GM18507 (cell line): ENCODE data around the gene CTNNA2.

Source experiments
- DNase-seq: peaks from one replicate; pipeline ENCODE4 v3.0.0; 2011; ENCODE audit warnings: low read depth; ENCODE audit not compliant: insufficient read length; ENCODE audit errors: extremely low spot score
- FAIRE-seq: peaks from 2 replicates; lab custom pipeline; 2011; peaks lifted over from hg19 to GRCh38; lab: Jason Lieb, UNC

CTNNA2 gene

DNA sequence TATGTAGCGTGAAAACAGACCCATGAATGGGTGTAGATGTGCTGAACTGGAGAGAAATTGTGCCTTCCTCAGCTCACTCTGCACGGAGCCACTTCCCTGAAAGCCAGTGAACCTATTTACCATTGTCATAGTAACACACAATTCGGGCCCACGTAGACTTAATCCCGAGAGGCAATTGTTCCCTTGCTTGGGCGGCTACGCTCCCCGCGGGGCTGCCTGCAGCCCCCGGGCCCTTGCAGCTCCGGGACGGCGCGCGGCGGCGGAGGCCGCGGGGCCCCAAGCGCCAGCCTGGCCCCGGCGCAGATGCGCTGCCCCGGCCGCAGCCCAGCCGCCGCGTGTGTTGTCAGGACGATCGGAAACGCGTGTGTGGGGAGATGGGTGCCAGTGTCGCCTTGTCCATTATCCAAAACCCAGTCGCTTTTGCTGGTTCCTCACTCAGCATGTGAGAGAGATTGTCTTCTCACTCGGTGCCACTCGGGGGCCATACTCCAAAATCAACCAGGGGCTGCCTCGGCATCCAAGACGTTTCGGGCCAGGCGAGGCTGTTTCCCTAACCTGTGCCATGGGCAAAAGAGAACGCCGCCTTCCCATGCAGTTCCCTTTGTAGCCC is 809.6 kb downstream of the CTNNA2 start:
- no peak for FAIRE-seq
- DNase-seq: no peak

DNA sequence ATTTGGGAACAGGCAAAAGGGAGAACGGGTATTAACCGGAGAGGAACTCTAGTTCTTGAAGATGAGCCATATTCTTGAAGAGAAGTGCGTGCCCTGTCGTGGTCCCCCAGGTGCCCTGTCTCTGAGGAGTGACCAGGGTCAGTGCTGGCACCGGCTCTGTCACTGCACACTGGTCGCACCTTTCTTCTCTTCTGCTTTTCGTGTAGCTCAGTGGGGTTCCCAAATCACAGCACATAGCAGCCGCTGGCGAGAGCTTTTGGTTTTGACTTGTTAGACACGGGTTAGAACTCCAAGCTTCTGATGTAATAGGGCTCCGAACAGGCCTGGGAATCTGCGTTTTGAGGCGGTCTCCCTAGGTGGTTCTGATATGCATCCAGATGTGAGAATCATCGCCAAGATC is 810.1 kb downstream of the CTNNA2 start:
- FAIRE-seq: no peak

DNA sequence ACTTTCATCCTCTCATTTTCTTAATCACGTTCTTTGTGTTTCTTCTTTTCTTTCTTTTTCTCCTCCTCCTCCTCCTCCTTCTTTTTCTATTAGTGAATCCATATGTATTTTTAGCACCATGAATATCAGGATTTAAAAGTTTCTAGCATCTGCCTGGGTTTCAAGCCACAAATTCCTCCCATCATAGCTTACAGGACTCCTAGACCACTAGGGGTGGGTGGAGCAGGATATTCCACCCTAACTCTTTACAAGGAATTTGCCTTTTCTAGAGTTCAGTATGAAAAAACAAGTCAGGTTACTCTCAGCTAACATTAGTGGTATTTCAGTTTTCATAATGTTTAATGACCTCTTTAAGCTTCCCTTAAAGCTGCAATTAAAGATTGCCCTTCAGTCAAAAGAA is 810.8 kb downstream of the CTNNA2 start:
- FAIRE-seq (no peak), DNase-seq (no peak)

More for the DNA sequence above, 810.1 kb downstream of the CTNNA2 start:
- DNase-seq: no peak

DNA sequence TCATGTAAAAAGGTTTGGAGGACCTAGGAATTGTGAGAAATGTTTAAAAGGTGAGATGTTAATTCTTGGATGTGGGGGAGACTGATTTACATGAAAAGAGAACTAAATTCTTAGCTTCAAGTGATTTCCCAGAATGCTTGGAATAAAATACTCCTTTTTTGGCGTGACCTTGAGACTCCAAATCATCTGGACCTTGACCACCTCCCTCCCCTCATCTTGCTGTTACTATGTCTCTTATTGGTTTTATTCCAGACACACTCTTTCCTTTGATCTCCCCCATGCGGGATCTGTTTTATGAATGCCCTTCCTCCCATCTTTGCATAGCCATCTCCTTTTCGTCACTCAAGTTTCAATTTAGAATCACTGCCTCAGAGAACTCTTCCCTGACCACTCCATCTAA is 811.7 kb downstream of the CTNNA2 start:
- FAIRE-seq: no peak
- no peak for DNase-seq

DNA sequence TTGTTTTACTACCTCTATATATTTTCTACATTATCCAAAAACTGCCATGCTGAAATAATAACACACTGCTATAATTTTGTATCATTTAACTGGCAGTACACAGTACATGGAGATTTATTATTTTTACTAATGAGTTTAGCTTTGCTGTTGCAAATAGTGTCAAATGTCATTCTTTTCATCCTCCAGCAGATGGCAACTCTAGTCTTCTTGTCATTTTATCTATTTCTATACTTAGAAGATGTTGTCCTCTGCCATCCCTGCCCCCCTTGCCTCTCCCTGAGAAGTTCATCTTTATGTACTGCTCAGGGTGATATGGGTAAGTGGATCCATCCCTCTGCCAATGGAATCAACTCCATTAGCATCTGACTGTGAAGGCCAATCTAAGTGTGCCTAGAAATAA is 813.4 kb downstream of the CTNNA2 start:
- FAIRE-seq: no peak
- DNase-seq: no peak

DNA sequence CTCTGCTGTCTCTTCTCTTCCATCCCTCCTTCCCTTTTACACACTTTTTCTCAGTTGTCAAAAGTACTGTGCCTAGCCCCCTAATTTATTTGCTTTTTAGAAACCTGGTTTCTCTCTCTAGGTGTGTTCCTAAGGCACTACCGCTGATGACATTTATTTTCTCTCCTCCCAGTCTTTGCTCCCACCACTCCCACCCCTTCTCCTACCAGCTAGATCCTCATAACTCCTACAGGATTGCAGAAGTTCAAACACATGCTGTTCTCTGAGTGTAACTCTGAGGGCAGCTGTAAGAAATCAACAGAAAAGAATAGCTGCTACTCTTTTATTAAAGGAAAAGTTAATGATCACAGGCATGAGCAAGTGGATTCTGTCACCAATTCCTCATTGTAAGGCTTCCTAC is 814.0 kb downstream of the CTNNA2 start:
- no peak for DNase-seq
- FAIRE-seq: no peak

DNA sequence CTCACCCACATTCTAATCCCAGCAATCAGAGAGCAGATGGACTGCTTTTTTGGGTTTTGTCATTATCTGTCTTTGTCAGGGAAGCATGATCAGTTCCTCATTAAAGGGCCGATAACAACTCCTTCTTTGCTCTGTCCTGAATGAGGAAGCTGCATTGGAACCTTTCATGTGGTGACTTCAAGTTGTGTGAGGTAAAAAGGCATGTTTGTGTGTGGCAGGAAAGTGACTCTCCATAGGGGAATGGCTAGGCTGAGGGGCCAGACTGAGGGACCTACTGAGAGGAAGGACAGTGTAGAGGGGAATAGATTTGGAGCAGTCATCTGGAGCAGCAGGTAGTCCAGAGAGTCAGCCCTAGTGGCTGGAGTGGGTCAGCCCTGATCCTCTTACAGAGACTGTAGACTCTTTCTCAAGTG is 815.3 kb downstream of the CTNNA2 start:
- no peak for DNase-seq
- no peak for FAIRE-seq

DNA sequence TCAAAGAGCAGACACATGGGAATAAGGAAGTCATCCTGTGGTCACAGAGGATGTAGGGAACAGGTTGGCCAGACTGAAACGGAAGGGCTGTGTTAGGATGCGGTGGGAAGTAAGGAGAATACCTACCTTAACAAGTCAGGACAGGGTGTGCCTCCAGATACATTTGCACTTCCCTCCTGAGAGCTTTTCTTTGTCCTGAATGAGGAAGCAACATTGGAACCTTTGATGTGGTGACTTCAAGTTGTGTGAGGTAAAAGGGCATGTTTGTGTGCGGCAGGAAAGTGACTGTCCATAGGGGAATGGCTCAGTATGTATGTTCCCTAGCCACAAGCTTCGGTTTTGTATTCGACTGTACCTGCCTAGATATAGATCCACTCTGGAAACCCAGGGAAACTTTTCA is 816.6 kb downstream of the CTNNA2 start:
- FAIRE-seq (no peak), DNase-seq (no peak)

DNA sequence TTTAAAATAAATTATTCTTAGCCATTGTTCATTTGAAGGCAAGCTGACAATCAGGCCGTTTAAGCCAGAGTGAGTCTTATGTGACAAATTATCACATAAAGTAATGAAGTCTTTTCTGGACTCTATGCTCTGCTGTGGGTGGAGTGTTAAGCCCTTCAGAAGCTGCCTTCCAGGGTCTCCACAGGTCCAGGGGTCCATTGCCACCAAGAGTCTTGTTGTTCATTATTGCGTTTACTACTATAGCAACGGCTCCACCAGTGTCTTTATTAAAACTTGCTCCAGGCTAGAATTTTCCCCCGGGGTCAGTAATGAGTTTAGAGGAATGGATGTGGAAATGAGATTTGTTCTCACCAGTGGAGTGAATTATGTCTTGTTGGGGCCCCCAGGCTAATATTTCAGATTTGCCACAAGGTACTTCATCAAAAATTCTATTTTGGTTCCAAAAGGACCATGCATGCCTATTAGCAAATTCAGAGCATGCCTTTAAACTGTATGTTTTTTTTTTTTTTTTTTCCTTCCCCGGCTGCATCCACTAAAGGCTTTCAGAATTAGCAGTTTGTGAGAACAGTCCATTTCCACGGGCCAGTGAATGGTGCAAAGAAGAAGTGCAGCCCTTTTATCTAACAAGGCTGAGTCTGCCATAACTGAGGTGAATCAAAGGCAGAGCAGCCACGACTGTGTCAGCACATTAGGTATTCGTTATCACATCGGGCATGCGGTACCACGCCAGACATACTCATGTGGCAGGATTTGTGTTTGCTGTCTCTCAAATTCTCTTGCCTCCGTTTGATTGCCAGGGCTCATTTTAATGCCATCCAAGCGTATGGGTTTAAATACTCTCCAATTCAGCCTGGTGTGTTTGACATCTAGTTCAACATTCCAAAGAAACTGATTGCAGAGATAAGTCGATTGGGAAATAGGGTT is 817.9 kb downstream of the CTNNA2 start:
- no peak for DNase-seq
- no peak for FAIRE-seq

DNA sequence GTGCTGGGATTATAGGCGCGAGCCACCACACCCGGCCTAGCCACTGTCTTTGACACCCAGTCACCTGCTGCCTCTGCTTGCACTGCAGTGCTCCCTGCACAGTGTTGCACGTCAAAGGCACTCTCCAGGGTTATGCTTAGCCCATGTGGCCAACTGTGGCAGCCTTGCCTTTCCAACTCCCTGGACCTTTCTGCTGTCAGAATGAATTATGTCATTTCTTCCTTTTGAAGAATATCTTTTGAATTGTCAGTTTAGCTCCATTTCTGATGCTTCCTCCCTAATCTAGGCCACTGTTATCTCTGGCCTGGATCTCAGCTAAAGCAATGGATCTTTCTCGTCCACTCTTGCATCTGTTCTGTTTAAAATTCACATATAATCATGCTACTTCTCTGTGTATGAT is 821.0 kb downstream of the CTNNA2 start:
- FAIRE-seq: no peak

DNA sequence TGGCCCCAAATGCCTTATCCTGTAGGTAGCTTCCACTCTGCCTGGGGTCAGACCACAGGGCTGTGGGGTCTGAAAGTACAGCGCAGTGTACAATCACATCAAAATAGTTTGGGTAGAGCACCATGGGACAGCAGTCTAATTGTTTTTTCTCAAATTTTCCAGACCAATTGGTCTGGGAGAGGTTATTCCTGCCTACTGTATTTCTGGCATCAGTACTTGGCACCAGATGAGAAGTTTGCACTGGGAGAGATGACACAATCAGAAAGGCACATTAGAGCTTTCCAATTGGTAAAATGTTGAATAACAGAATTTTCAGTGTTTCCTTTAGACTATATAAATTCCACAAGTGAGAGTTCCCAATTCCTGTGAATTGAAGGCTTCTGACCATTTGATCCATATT is 822.6 kb downstream of the CTNNA2 start:
- DNase-seq: no peak
- no peak for FAIRE-seq

More for the DNA sequence above, 821.0 kb downstream of the CTNNA2 start:
- DNase-seq: no peak

DNA sequence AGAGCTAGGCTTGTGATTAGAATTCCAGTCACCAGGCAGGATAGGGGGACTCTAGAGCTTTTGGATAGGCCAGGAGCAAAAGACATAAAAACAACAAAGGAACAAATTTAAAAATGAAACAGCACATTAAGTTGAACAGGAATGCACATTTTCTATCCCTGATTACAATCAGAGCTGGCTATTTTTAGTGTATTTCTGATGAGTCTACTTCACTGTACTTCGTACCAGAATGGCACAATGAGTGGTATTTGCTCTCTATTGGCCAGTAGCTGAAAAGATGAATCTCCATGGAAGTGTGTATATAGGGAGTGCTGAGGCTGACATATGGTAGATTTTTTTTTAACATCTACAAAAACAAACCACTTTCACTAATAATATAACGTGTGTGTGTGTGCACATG is 825.9 kb downstream of the CTNNA2 start:
- FAIRE-seq (no peak), DNase-seq (no peak)

DNA sequence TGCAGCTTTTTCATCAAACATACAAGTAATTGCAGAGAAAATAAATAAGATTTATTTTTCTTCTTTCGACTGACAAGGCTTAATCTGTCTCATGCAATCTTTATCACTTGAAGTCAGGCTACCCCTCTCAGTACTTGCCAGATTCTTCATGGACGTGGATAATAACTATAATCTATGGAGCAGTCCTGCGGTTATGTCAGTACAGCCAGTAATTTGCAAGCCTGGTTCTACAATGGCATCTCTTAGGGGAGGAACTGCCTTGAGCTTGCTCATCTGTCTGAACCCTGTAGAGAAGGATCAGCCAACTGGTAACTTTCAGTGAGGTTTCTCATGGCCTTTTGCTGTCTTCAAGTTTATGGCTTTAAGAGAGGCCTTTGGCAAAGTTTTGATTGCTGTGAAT is 827.2 kb downstream of the CTNNA2 start:
- DNase-seq (no peak), FAIRE-seq (no peak)

DNA sequence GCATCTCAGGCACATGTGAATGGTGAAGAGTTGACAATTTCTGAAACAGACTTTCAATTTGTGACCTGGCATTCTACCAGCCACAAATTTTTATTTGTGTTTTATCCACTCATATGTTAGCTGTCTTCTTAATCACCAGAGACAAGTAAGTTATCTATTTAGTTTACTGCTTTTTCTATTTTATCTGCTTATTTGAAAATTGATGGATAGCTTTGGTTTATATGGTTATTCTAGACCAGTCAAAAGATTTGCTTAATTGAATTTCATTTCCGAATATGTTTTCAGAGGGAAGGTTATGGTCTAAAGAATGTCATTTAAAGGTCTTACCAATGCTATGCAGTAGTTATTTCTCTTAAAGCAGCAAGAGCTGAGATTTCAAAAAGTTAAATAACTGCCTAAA is 835.2 kb downstream of the CTNNA2 start:
- DNase-seq (no peak), FAIRE-seq (no peak)

DNA sequence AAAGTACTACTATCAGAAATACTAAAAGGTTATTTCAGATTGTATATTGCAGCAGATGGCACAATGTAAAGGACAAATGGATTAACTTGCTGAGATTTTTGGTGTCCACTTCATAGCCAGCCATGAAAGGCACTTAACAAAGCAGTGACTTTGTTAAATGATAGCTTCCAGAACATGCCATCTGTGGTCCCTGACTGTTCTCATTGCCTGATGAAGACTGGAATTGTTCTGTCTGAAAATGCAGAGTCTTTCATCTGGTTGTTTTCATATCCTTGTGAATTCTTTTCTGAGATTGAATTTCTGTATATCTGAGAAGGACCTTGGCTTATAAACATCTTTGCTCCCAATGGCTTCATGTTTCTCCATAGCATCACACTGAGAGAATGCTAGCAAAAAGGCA is 836.1 kb downstream of the CTNNA2 start:
- FAIRE-seq (no peak), DNase-seq (no peak)

DNA sequence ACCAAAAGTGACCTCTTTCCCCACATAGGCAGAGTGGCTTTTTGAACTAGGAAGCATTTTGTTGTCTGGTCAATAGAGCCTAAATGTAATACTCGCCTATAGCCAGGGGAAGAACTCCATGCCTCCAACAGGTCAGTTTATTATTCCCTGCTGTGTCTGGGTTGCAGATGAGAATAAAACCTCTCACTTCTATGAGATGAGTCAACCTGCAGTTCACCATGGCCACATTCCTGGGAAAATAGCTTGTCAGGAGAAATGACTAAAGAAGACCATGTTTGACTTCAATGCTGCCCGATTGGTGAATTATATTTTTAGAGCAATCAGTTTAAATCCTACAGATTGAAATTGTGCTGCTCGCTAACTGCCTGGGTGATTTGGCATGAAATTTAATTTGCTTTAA is 838.4 kb downstream of the CTNNA2 start:
- DNase-seq (no peak), FAIRE-seq (no peak)

DNA sequence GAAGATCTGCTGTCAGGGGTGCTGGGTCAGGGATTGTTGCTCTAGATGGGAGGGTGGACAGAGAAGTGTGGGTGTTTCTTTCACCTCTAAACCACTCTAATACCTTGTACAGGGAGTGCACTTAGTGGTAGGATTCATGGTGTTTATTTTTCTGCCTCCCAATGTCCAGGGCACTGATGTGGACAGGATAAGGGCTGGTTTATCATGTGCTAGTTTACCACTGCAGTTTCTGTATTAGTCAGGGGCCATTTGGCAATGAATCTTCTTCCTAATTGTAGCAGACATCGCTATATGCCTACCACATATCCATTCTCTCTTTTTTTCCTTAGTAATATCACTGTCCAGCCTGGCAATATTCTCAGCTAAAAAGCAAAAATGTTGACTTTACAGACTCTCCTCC is 842.0 kb downstream of the CTNNA2 start:
- DNase-seq (no peak), FAIRE-seq (no peak)

DNA sequence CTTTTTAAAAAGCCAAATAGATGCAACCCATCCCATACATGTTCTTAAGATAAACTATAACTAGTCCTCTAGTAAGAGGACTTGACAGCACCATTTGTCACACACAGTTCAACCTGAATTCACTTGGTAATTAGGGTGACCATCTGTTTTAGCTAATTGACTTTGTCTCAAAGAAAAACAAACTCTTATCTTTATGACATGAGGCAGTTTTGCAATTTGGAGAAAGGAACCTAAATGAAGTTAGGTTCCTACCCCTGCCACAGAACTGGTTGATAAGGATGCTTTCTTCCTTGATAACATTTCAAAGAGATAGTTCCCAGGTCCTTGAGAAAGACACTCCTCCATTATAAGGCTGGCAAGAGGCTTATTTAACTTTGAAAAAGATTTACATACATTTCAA is 849.1 kb downstream of the CTNNA2 start:
- FAIRE-seq (no peak), DNase-seq (no peak)

DNA sequence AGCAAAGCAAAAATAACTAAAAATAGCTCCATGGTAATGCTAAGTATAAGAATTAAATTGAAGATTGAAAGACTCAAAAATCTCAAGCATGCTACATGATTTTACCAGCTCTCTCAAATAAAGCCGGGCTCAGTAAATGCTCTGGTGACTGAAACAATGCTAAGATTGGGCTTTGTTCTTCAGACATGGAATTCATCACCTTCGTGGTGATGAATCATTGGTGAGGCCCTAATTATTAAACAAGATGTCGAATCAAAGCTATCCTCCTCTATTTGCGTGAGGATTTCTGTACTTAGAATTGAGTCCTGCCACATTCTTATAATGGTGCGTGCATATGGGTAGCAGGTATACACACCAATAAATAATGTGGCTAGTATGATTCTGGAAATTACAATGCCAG is 850.5 kb downstream of the CTNNA2 start:
- DNase-seq (no peak), FAIRE-seq (no peak)

DNA sequence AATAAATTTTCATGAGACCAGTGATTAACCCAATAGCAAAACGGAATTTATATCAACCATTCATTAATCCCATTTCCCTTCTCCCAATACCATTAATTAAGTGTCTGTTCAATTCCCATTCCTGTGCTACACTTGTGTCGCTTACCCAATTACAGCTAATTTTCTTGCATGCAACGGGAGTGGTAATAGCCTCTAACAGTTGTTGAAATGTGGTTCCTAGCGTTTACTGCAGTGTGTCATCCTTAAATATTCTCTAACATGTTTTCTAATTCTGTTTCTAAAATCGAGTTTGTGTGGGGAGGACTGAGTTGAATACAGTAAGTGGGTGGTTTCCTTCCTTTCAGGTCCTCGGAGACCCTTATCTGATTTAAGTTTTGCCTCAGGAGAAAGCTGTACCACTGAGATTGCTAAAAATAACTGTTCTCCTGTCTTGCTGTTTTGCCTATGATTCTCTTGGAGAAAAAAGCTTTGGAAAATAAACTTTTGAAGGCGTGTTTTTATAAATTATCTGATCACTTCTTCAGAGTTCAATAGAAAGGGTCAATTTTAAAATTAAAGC is 851.0 kb downstream of the CTNNA2 start:
- DNase-seq (no peak), FAIRE-seq (no peak)
